Bronchial epithelial cell (primary cell): Measurements from ENCODE around the gene TMTC4. TPM values are rescaled to one million over a fixed set of nuclear protein-coding genes. Genes with fewer than 3 reads are reported as not detected.

Experiments
- DNase-seq: peaks from one replicate; pipeline ENCODE4 v3.0.0-alpha.2; 2010; ENCODE audit warnings: low read depth
- FAIRE-seq: peaks from 2 replicates; lab custom pipeline; 2011; peaks lifted over from hg19 to GRCh38; lab: Jason Lieb, UNC
- H3K27me3 ChIP-seq: 2 replicates; pipeline ENCODE4 v1.5.1; 2011; ENCODE audit warnings: low read length; ENCODE audit not compliant: control insufficient read depth, insufficient read depth
- H3K36me3 ChIP-seq: 2 replicates; pipeline ENCODE4 v1.5.1; 2011; ENCODE audit warnings: low read length; ENCODE audit not compliant: control insufficient read depth, insufficient read depth
- H3K4me3 ChIP-seq: 2 replicates; pipeline ENCODE4 v1.5.1; 2011; ENCODE audit warnings: mild to moderate bottlenecking, low read depth, low read length, control low read depth
- total RNA-seq: library from RNA; depleted of rRNA; stranded (reverse); fragments of >200 nt; gene quantifications from 2 replicates; pipeline ENCODE4 v1.2.1, GENCODE V29; 2014
- TF ChIP-seq, protein P1 (sequence below): IDR thresholded peaks from 2 replicates; pipeline ENCODE4 v1.5.1; 2011; ENCODE audit warnings: mild to moderate bottlenecking, moderate library complexity, low read length, control low read depth, inconsistent platforms; ENCODE audit not compliant: insufficient read depth, severe bottlenecking

TMTC4 gene
- total RNA-seq, 1 donor from 2014 or later = 17.1 TPM

DNA sequence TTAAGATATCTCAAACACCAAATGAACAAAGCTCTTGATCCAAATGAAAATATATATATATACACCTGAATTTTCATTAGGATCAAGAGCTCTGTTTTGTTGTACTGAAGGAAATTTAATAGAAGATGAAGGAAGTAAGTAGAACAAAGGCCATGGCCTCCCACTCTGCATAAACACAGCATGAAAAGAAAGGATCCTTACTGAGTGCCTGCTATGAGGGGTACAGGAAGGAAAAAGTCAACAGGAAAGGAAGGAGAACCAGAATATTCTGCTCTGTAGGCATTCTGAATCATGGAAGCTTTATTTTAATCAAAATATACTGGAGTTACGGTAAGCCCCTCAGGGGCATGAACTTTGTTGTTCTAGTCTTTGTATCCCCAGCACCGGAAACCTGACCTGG, 22.1 kb downstream of the TMTC4 start:
- no peak for DNase-seq
- no peak for FAIRE-seq
- Histone ChIP-seq H3K4me3 (no peak overlapping the region), H3K36me3 (peaks cover 1% of the 10 kb centered on the region), H3K27me3 (no peaks in the 10 kb centered on the region)
- TF ChIP-seq, protein P1, sequence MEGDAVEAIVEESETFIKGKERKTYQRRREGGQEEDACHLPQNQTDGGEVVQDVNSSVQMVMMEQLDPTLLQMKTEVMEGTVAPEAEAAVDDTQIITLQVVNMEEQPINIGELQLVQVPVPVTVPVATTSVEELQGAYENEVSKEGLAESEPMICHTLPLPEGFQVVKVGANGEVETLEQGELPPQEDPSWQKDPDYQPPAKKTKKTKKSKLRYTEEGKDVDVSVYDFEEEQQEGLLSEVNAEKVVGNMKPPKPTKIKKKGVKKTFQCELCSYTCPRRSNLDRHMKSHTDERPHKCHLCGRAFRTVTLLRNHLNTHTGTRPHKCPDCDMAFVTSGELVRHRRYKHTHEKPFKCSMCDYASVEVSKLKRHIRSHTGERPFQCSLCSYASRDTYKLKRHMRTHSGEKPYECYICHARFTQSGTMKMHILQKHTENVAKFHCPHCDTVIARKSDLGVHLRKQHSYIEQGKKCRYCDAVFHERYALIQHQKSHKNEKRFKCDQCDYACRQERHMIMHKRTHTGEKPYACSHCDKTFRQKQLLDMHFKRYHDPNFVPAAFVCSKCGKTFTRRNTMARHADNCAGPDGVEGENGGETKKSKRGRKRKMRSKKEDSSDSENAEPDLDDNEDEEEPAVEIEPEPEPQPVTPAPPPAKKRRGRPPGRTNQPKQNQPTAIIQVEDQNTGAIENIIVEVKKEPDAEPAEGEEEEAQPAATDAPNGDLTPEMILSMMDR = no peak

DNA sequence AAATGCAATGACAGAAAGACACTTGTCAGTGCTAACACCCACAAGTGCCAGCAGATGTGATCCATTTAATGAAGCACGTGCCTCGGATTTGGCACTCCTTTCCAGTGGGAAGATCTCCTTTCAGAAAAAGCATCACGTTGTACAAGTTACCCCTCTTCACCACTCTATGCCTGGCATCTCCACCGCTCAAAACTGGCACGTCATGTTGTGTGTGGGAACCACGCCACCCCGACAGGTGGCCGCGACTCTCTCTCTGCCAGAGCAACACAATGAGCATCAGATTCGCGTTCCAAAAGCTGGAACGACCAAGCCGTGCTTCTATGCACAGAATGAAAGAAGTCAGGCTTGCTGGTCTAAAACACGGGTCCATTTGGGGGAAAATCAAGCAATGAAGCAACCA, 24.3 kb downstream of the TMTC4 start:
- no peaks in the 10 kb centered on the region for H3K27me3 ChIP-seq
- TF ChIP-seq, protein P1 = no peak
- H3K4me3 ChIP-seq = no peak overlapping the region
- FAIRE-seq (peak; percentile 52), DNase-seq (no peak)
- H3K36me3 ChIP-seq = peaks cover 1% of the 10 kb centered on the region

DNA sequence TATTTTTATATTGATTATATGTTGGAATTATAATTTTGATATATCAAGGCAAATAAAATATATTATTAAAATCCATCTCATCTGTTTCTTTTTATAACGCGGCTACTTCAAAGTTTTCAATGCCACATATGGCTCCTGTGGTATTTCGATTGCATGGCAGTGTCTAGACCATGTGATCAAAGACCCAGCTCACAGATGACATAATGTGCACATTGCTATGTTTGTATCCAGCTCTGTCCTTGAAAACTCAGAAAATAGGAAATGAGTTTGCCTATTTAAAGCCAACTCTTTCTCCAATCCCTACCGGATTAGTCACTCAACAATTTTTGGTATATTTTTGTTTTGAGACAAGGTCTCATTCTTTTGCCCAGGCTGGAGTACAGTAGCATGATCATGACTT, 26.2 kb downstream of the TMTC4 start:
- H3K36me3 ChIP-seq = peaks cover under 1% of the 10 kb centered on the region
- DNase-seq (no peak), FAIRE-seq (no peak)
- H3K4me3 ChIP-seq = no peak overlapping the region
- TF ChIP-seq, protein P1 = no peak
- H3K27me3 ChIP-seq = no peaks in the 10 kb centered on the region

DNA sequence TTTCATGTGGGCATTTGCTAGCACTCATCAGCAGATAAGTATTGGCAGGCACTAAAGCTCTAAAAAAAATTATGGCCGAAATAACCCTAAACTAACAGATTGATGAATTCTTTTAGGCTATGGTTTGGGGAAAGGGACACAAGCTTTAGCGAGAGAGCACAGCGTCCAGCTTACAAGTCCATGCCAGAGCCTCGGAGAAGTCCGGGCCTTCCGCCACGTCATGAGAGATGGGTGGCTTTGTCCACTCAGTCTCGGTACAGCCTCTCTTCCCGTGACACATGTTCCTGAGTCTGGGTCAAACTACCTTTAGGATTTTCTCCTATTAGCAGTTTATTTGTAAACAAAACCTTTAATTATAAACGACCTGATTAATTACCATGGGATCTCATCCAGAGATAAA, 27.7 kb downstream of the TMTC4 start:
- DNase-seq (no peak), FAIRE-seq (no peak)
- TF ChIP-seq, protein P1 = no peak
- Histone ChIP-seq H3K27me3 (no peaks in the 10 kb centered on the region), H3K4me3 (no peak overlapping the region), H3K36me3 (peaks cover 6% of the 10 kb centered on the region)

DNA sequence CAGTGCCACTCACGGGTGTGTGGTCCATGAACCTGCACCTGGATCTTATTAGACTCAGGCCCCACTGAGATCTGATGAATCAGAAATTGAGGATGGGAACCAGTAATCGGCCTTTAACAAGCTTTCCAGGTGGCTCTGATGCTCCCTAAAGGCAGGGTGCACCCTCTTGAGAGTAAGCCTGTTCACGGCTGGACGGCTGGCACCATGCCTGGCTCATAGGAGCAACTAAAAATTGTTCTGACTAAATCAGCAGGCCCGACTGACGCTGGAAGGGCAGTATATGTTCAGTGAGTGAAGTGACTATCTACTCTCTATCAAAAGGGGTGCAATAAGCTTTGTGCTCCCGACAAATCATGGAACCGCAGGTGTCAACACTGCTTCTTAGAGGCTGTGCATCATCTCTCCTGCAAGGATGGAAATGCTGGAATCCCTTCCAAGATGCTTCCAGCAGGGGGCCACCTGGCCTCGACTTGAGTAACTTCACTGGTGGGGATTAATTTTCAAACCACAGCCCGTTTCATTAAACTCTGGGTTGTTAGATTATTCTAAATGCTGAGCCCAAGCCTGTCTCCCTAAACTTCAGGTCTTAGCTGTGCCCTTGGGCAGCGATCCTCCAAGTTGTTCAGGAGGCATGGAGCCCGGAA, 28.4 kb downstream of the TMTC4 start:
- H3K36me3 ChIP-seq = peaks cover 6% of the 10 kb centered on the region
- no peaks in the 10 kb centered on the region for H3K27me3 ChIP-seq
- FAIRE-seq (no peak), DNase-seq (peak; percentile 27)
- TF ChIP-seq, protein P1 = peak; percentile 46
- H3K4me3 ChIP-seq = no peak overlapping the region

DNA sequence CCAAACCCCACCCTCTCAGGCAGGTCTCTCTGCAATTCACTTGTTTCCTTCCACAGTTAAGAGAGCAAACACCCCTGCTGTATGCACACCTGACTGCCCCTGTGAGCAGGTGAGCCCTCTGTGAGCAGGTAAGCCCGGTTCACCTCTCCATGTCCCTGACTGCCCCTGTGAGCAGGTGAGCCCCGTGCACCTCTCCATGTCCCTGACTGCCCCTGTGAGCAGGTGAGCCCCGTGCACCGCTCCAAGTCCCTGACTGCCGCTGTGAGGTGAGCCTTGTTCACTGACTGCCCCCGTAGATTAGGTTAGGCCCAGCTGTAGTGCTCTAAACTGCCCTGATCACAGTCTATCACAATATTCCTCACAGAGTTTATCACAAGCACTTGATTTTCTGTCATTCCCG, 29.2 kb downstream of the TMTC4 start:
- no peak for FAIRE-seq
- Histone ChIP-seq H3K27me3 (no peaks in the 10 kb centered on the region), H3K36me3 (peaks cover 6% of the 10 kb centered on the region), H3K4me3 (no peak overlapping the region)
- DNase-seq = no peak
- TF ChIP-seq, protein P1 = no peak
